ENCODE results near the gene SDE2. TPM values are rescaled to one million over a fixed set of nuclear protein-coding genes. Genes with fewer than 3 reads are reported as not detected.
"Not testable (repeated sequence)": the region's sequence is repeated elsewhere in the genome, so short reads cannot be mapped to it uniquely, and the experiment has no call there.

The SDE2 gene
- total RNA-seq, 1 donor from 2014 or later = 40.4 TPM

GRCh38 chr1:226007126-226007892, 8.2 kb upstream of the SDE2 start:
- not testable (repeated sequence) for DNase-seq (ENCODE audit: low spot score in 2 of 2)

GRCh38 chr1:226006686-226007085, 7.5 kb upstream of the SDE2 start:
- FAIRE-seq = no peak
- DNase-seq (ENCODE audit: low spot score in 2 of 2) = no peak

More at GRCh38 chr1:226007126-226007892, 8.2 kb upstream of the SDE2 start:
- FAIRE-seq = not testable (repeated sequence)

- DNase-seq (ENCODE audit: low spot score in 2 of 2) (no peak), FAIRE-seq (no peak)
These were observed 5.3 kb upstream of the SDE2 start for GRCh38 chr1:226004396-226004795.

- FAIRE-seq (no peak), DNase-seq (ENCODE audit: low spot score in 2 of 2) (no peak)
These were observed 4.5 kb upstream of the SDE2 start for GRCh38 chr1:226003502-226004170.

- FAIRE-seq = no peak
- no peak for DNase-seq (ENCODE audit: low spot score in 2 of 2)
These were observed 3.7 kb upstream of the SDE2 start for GRCh38 chr1:226002667-226003501.

- no peak for FAIRE-seq
- peak in 1 of 2 donors; percentile 25 for DNase-seq (ENCODE audit: low spot score in 2 of 2)
These were observed 3.0 kb upstream of the SDE2 start for GRCh38 chr1:226001963-226002666.

- FAIRE-seq (no peak), DNase-seq (ENCODE audit: low spot score in 2 of 2) (no peak)
These were observed 1.9 kb upstream of the SDE2 start for GRCh38 chr1:226001088-226001487.

GRCh38 chr1:226000493-226001081, 1.4 kb upstream of the SDE2 start:
- not testable (repeated sequence) for DNase-seq (ENCODE audit: low spot score in 2 of 2); FAIRE-seq

- FAIRE-seq (no peak), DNase-seq (ENCODE audit: low spot score in 2 of 2) (no peak)
These were observed 782 bp upstream of the SDE2 start for GRCh38 chr1:225999912-226000337.

GRCh38 chr1:225998560-225999226, 450 bp downstream of the SDE2 start:
- no peak for FAIRE-seq
- DNase-seq (ENCODE audit: low spot score in 2 of 2) = peak in 1 of 2 donors; percentile 29

- DNase-seq (ENCODE audit: low spot score in 2 of 2) = no peak
- FAIRE-seq = no peak
These were observed 2.1 kb downstream of the SDE2 start for GRCh38 chr1:225996946-225997545.

GRCh38 chr1:225995919-225996864, 3.0 kb downstream of the SDE2 start:
- FAIRE-seq = no peak

GRCh38 chr1:225990705-225991464, 8.3 kb downstream of the SDE2 start:
- FAIRE-seq (no peak), DNase-seq (ENCODE audit: low spot score in 2 of 2) (no peak)

More at GRCh38 chr1:225995919-225996864, 3.0 kb downstream of the SDE2 start:
- DNase-seq (ENCODE audit: low spot score in 2 of 2) = no peak

- DNase-seq (ENCODE audit: low spot score in 2 of 2) (peak in 1 of 2 donors; percentile 30), FAIRE-seq (peak; percentile 56)
These were observed 11.4 kb downstream of the SDE2 start for GRCh38 chr1:225987491-225988316.

GRCh38 chr1:225981714-225982113, 17.4 kb downstream of the SDE2 start:
- DNase-seq (ENCODE audit: low spot score in 2 of 2) (no peak), FAIRE-seq (no peak)
